ENCODE results near the gene ADA.
A peak's percentile ranks its signal among the peaks of the same experiment; 100 is the strongest.
"Not testable (repeated sequence)": the region's sequence is repeated elsewhere in the genome, so short reads cannot be mapped to it uniquely, and the experiment has no call there.

Gene ADA

DNA sequence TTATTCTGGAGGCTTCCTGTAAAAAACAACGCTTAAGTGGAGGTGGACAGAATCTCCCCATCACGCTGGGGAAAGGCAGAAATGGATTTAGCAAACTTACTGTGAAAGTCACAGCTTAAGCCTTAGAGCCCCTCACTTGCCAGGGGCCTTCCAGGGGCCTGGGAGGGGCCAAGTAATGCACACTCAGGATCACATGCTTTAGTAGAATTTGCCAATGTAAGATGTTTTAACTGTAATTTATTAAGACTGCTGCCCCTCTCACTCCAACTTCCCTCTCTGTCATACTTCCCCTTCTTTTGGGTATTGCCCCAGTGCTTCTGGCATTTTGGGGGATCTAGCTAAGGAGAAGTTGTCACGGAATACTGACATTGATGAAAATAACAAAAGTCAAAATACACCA is 12.6 kb upstream of the ADA start:
- Histone ChIP-seq H3K4me1 (peaks cover 0 to 70% (median 16%) of the 10 kb centered on the region in 10 experiments; a peak in 14 of 20 replicates), H3K4me2 (peak overlapping the region in 8 of 11 experiments; percentile 2 to 93 (median 42); a peak in 12 of 22 replicates), H3K9me3 (replicated peaks in 1 of 11) (peaks cover 0 to 20% (median 0%) of the 10 kb centered on the region in 11 experiments; a peak in 3 of 22 replicates), H3K9ac (peak overlapping the region in 3 of 11 experiments; percentile 35 to 60 (median 53); a peak in 5 of 22 replicates), H4K20me1 (no peaks in the 10 kb centered on the region), H3K27me3 (no peaks in the 10 kb centered on the region), H3K4me3 (no peak overlapping the region; a peak in 1 of 20 replicates), H3K36me3 (no peaks in the 10 kb centered on the region), H3K27ac (peak overlapping the region in 5 of 11 experiments; percentile 31 to 77 (median 74); a peak in 9 of 22 replicates)
- TF ChIP-seq Cebpa-rat (IDR thresholded peaks at IDR 0.05): no peak

DNA sequence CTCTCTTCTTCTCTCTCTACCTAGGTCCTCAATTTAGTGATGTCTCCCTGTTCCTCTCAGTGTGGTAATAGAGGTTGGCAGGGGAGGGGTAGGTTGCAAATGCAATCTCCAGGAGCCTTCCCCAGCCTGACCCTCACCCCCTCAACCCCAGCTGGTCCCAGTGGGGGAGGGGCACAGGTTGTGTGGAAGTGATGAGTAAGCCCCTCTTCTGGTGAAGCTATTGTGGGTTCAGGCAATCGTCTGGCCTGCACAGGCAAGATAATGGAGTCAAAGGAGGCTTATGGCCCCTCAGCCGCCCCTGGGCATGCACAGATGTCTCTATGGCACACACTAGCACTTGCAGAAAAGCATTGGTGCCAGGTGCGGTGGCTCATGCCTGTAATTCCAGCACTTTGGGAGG is 10.8 kb upstream of the ADA start:
- no peak overlapping the region for H3K9ac ChIP-seq
- H3K4me3 ChIP-seq: no peak overlapping the region
- no peaks in the 10 kb centered on the region for H4K20me1 ChIP-seq
- H3K27me3 ChIP-seq: no peaks in the 10 kb centered on the region
- peaks cover 0 to 70% (median 16%) of the 10 kb centered on the region in 10 experiments; a peak in 14 of 20 replicates for H3K4me1 ChIP-seq
- no peak for TF ChIP-seq Cebpa-rat (IDR thresholded peaks at IDR 0.05)
- peaks cover 0 to 27% (median 5%) of the 10 kb centered on the region in 11 experiments; a peak in 10 of 22 replicates for H3K9me3 ChIP-seq (replicated peaks in 1 of 11)
- H3K4me2 ChIP-seq: peak overlapping the region in 5 of 11 experiments; percentile 6 to 93 (median 37); a peak in 6 of 22 replicates
- H3K36me3 ChIP-seq: no peaks in the 10 kb centered on the region
- no peak overlapping the region for H3K27ac ChIP-seq

DNA sequence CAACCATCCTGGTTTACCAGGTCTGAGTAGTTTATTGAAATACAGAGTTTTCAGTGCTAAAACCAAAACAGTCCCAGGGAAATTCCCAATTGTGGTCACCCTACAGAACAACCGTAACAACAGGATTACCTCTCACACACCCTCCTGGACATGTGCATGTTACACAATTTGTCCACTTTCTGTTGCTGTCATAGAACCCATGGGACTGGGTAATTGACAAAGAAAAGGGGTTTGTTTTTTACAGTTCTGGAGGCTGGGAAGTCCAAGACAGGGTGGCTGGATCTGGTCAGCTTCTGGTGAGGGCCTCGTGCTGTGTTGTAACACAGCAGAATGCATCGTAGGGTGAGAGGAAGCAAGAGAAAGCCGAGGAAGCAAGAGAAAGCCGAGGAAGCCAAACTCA is 9.1 kb upstream of the ADA start:
- peak overlapping the region in 3 of 11 experiments; percentile 20 to 51 (median 50); a peak in 6 of 22 replicates for H3K4me2 ChIP-seq
- no peak for TF ChIP-seq Cebpa-rat (IDR thresholded peaks at IDR 0.05)
- H3K27me3 ChIP-seq: no peaks in the 10 kb centered on the region
- no peak overlapping the region for H3K4me3 ChIP-seq
- no peak overlapping the region for H3K9ac ChIP-seq
- H3K9me3 ChIP-seq (replicated peaks in 1 of 11): peaks cover 0 to 27% (median 5%) of the 10 kb centered on the region in 11 experiments; a peak in 10 of 22 replicates
- H3K27ac ChIP-seq: peak overlapping the region in 2 of 11 experiments; percentile 34 to 57; a peak in 3 of 22 replicates
- no peaks in the 10 kb centered on the region for H4K20me1 ChIP-seq
- H3K36me3 ChIP-seq: no peaks in the 10 kb centered on the region
- H3K4me1 ChIP-seq: peaks cover 12 to 71% (median 29%) of the 10 kb centered on the region in 10 experiments

DNA sequence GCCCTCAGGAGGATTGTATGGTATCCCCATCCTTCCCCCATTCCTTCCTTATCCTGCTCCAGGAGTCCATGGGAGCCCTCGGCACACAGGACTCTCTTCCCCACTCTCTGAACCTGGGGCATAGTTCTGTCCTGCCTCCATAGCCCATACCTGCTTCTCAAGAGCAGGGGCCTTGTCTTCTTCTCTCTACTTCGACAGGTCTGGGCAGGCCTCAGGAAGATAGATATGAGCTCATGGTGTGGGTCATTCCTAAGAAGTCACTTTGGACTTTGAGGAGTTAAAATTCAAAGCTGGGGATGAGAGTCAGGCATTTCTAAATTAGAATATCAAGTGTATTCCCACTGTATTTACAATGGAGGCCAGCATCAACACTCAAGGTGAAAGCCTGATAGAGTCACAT is 8.4 kb upstream of the ADA start:
- Histone ChIP-seq H3K4me1 (peaks cover 16 to 67% (median 34%) of the 10 kb centered on the region in 10 experiments), H3K4me3 (no peak overlapping the region), H3K27me3 (no peaks in the 10 kb centered on the region), H3K27ac (peak overlapping the region in 2 of 11 experiments; percentile 16 to 57; a peak in 3 of 22 replicates), H3K4me2 (peak overlapping the region in 2 of 11 experiments; percentile 50 to 51; a peak in 3 of 22 replicates), H3K9me3 (replicated peaks in 1 of 11) (peaks cover 0 to 27% (median 5%) of the 10 kb centered on the region in 11 experiments; a peak in 10 of 22 replicates), H4K20me1 (no peaks in the 10 kb centered on the region), H3K36me3 (no peaks in the 10 kb centered on the region), H3K9ac (no peak overlapping the region)
- no peak for TF ChIP-seq Cebpa-rat (IDR thresholded peaks at IDR 0.05)

DNA sequence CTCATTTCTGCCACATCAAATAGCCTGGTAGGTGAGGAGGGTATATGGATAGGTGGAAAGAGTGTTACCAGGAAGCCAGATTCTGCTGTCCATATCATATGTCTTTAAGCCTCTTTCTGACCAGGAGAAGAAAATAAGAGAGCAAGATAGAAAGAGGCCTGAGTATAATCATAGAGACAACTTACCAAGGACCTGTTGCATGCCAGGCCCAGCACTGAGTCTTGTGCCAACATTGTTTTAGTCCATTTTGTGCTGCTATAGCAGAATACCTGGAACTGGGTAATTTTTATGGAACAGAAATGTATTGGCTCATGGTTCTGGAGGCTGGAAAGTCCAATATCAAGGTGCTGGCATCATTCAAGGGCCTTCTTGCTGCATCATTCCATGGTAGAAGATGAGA is 7.3 kb upstream of the ADA start:
- Histone ChIP-seq H3K9me3 (replicated peaks in 1 of 11) (peaks cover 0 to 27% (median 5%) of the 10 kb centered on the region in 11 experiments; a peak in 13 of 22 replicates), H3K9ac (no peak overlapping the region), H3K27ac (no peak overlapping the region), H3K27me3 (no peaks in the 10 kb centered on the region), H3K4me1 (peaks cover 16 to 56% (median 26%) of the 10 kb centered on the region in 10 experiments), H4K20me1 (no peaks in the 10 kb centered on the region), H3K4me3 (no peak overlapping the region), H3K4me2 (no peak overlapping the region), H3K36me3 (no peaks in the 10 kb centered on the region)
- no peak for TF ChIP-seq Cebpa-rat (IDR thresholded peaks at IDR 0.05)

DNA sequence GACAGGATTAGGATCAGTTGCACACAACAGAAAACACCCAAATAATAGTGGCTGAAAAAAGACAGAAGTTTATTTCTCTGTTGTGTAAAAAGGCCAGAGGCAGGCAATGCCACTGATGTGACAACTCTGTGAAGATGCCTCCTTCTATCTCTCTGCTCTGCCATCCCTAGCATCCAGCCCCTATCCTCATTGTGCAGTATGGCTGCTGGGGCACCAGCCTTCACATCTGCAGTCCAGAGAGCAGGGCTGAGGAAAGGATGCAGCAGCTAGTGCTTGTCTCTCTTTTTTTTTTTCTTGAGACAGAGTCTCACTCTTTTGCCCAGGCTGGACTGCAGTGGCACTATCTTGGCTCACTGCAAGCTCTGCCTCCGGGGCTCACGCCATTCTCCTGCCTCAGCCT is 6.4 kb upstream of the ADA start:
- Histone ChIP-seq H3K4me2 (no peak overlapping the region), H4K20me1 (no peaks in the 10 kb centered on the region), H3K27me3 (no peaks in the 10 kb centered on the region), H3K27ac (no peak overlapping the region), H3K9ac (no peak overlapping the region), H3K9me3 (replicated peaks in 1 of 11) (peaks cover 0 to 27% (median 5%) of the 10 kb centered on the region in 11 experiments; a peak in 13 of 22 replicates), H3K4me3 (no peak overlapping the region), H3K36me3 (no peaks in the 10 kb centered on the region), H3K4me1 (peaks cover 24 to 56% (median 33%) of the 10 kb centered on the region in 10 experiments)
- TF ChIP-seq Cebpa-rat (IDR thresholded peaks at IDR 0.05): no peak

DNA sequence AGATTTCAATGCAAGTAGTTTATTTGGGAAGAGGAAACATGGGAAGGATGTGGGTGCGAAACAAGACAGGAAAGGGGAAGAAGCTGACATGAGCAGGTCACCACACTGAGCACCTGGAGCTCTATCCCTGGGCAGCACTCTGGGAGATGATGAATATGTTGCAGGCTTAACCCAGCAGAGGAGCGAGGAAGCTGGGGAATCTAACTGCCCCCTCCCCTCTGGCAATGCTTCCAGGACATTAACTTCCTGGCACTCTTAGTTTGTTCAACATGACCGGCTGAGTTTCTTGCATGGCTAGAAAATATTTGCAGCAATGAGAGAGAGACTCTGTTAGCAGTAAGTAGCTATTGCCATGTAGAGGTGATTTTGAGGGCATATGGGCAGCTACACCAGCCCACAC is 4.9 kb upstream of the ADA start:
- no peak overlapping the region for H3K27ac ChIP-seq
- no peak for TF ChIP-seq Cebpa-rat (IDR thresholded peaks at IDR 0.05)

DNA sequence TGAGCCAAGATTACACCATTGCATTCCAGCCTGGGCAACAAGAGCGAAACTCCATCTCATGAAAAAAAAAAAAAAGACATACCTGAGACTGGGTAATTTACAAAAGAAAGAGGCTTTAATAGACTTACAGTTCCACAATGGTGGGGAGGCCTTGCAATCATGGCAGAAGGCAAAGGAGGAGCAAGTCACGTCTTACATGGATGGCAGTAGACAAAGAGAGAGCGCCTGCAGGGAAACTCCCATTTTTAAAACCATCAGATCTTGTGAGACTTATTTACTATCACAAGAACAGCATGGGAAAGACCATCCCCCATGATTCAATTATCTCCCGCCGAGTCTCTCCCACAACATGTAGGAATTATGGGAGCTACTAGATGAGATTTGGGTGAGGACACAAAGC is 2.7 kb upstream of the ADA start:
- peaks cover 0 to 15% (median 5%) of the 10 kb centered on the region in 11 experiments; a peak in 12 of 22 replicates for H3K9me3 ChIP-seq (replicated peaks in 1 of 11)

More for the DNA sequence above, 4.9 kb upstream of the ADA start:
- H3K9ac ChIP-seq: no peak overlapping the region
- no peak overlapping the region for H3K4me3 ChIP-seq
- peaks cover 0 to 27% (median 5%) of the 10 kb centered on the region in 11 experiments; a peak in 13 of 22 replicates for H3K9me3 ChIP-seq (replicated peaks in 1 of 11)
- H4K20me1 ChIP-seq: no peaks in the 10 kb centered on the region
- H3K4me2 ChIP-seq: peak overlapping the region; percentile 33 to 77 (median 64); a peak in 21 of 22 replicates
- H3K27me3 ChIP-seq: no peaks in the 10 kb centered on the region
- H3K36me3 ChIP-seq: no peaks in the 10 kb centered on the region
- H3K4me1 ChIP-seq: peaks cover 26 to 43% (median 29%) of the 10 kb centered on the region in 10 experiments

DNA sequence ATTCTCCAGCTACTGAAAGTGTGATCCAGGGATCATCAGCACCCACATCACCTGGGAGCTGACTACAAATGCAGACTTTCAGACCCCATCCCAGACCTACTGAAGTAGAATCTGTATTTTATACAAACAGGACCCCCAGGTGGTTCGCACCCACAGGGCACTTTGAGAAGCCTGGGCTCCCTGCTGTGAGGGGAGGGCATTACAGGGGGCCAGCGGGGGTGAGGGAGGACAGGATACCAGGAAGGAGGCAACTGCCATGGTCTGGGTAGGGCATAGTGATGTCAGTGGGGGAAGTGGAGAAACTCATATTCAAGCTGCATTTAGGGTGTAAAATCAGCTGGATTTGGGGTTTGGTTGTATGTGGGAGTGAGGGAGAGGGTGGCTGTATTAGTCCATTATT is 2.0 kb upstream of the ADA start:
- H3K4me3 ChIP-seq: peak overlapping the region in 1 of 10 experiments; percentile 83; a peak in 1 of 20 replicates
- H4K20me1 ChIP-seq: peaks cover 0 to 15% (median 0%) of the 10 kb centered on the region in 11 experiments; a peak in 3 of 22 replicates
- peak overlapping the region in 8 of 11 experiments; percentile 35 to 95 (median 78); a peak in 10 of 22 replicates for H3K9ac ChIP-seq
- peaks cover 0 to 15% (median 5%) of the 10 kb centered on the region in 11 experiments; a peak in 12 of 22 replicates for H3K9me3 ChIP-seq (replicated peaks in 1 of 11)
- peak overlapping the region; percentile 92 to 99 (median 96) for H3K4me2 ChIP-seq
- no peaks in the 10 kb centered on the region for H3K27me3 ChIP-seq
- no peak for TF ChIP-seq Cebpa-rat (IDR thresholded peaks at IDR 0.05)
- peaks cover 49 to 56% (median 55%) of the 10 kb centered on the region in 10 experiments for H3K4me1 ChIP-seq
- H3K36me3 ChIP-seq: no peaks in the 10 kb centered on the region
- H3K27ac ChIP-seq: peak overlapping the region in 5 of 11 experiments; percentile 13 to 61 (median 37); a peak in 4 of 22 replicates

More for the DNA sequence above, 2.7 kb upstream of the ADA start:
- H3K27ac ChIP-seq, H3K27me3 ChIP-seq, H3K4me2 ChIP-seq, H3K36me3 ChIP-seq, H4K20me1 ChIP-seq, H3K9ac ChIP-seq, H3K4me3 ChIP-seq: not testable (repeated sequence)
- peaks cover 42 to 49% (median 48%) of the 10 kb centered on the region in 10 experiments for H3K4me1 ChIP-seq

Measured in BLaER1 treated with 17β-estradiol and CSF1 and Interleukin-3, amounts not matched to agents 10 nM and 100 nM (cell line).